GM21447 (cell line): ENCODE results near the gene NTMT1.
"Not testable (repeated sequence)": the region's sequence is repeated elsewhere in the genome, so short reads cannot be mapped to it uniquely, and the experiment has no call there.

ENCODE experiments used
- ATAC-seq: cut with Tn5 transposase; IDR thresholded peaks from one replicate; pipeline ENCODE4 v1.9.1; 2021; ENCODE audit not compliant: unreplicated experiment

Gene NTMT1, protein sequence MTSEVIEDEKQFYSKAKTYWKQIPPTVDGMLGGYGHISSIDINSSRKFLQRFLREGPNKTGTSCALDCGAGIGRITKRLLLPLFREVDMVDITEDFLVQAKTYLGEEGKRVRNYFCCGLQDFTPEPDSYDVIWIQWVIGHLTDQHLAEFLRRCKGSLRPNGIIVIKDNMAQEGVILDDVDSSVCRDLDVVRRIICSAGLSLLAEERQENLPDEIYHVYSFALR

DNA sequence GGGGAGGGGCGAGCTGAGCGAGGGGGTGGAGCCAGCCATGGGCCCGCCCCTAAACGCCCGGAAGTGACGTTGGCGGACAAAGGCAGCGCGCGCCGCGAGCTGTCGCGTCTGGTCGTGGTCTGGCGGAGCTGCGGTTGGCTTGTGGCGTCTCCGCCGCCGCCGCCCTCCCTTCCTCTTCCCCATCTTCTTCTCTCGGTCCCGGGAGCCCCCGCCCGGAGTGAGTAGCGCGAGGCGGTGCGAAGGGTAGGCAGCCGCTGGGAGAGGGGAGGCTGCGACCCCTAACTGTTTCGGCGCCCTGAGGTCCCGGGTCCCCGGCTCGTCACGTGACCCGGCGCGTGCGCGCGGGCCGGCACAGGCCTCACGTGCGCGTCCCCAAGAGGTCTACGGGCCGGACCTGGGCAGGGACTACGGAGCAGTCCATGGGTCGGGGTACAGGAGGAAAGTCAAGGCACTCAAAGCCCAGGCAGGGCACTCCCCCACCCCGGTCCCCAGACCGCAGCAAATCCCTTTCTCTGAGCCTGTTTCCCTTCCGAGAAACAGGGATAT lies at the start of gene NTMT1:
NTMT1 (plus strand) TSS at position 85 of the 546 bp plus-strand sequence. CDS start 6,541 bp downstream, outside the sequence.
- peak; percentile 64 for ATAC-seq

DNA sequence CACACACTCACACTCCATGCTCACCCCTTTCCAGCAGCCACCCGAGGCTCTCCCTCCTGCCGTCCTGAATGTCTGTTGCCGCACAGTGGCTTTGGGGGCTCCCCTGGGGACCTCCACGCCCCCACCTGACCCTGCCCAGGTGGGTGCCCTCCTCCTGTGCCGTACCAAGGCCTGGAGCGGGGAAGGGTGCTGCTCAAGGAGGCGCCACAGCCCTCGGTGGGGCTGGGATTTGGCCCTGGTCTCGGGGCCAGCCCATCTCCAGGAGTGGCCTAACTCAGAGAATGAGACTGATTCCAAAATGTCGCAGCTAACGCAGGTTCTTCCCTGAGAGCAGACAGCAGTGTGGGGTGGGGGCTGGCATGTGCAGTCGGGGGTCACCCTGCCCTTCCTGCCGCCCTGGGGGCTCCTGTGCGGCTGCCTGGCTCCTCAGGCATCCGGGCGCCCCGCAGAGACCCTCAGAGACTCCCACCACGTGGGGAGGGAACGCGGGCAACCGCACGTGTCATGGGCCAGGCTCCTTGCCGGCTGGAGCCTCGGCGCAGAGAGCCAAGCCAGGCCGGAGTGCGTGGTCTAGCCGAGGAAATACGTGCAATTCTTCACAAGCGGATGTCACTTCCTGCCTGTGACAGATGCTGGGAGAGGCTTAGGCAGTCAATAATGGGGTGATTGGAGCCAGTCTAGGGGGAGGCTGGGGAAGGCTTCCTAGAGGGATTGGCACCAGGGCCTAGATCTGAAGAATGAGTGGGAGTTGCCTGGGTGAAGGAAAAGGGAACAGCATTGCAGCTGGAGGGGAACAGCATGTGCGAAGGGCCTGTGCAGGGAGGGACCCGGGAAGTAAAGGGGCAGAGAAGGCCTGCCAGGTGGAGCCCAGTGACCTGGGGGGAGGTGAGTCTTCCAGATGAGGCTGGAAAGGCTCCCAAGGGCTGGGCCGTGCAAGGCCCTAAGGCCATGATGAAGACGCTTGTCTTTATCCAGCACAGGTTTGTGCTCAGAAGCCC lies 49.1 kb upstream of the NTMT1 start:
- no peak for ATAC-seq

DNA sequence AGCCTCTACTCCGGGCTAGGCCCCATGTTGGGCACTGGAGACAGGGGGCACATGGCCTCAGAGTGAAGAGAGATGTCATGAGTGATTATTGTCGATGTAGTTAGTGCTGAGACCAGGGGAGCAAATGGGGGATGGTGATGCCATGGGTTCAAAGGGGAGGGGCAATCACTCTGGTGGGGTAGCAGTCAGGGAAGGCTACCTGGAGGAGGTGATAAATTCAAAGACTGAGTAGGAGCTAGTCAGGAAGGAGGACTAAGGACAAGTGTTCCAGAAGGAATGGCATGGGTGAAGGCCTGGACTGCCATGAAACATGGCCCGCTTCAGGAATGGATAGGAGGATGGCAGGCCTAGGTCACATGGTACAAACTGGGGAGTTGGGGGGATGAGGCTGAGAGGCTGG lies 46.7 kb upstream of the NTMT1 start:
- no peak for ATAC-seq

DNA sequence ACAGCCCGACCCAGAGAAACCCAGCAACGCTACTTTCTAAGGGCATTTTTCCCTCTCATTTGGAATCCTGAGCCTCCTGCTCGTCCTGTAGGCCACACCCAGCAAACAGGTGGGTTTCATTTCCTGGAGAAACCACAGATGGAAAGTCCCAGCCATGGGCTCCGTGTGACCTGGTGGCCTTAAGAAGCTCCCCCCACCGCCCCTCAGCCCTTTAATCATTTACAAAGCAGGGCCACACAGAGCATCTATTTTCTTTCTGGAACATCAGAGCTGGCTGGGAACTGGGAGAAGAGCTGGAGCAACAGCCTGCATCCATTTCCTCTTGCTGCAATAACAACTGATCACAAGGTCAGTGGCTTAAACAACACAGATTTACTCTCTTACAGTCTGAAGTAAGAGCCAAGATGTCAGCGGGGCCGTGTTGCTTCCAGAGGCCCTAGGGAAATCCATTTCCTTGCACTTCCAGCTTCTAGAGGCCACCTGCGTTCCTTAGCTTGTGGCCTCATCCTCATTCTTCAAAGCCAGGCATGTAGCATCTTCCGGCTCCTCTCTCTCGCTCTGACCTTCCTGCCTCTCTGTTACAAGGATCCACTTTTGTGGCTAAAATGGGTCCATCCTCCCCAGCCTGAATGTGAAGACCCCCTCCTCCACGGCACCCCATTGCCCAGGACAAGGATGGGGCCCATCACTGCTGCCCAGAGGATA lies 45.6 kb upstream of the NTMT1 start:
- ATAC-seq = no peak

DNA sequence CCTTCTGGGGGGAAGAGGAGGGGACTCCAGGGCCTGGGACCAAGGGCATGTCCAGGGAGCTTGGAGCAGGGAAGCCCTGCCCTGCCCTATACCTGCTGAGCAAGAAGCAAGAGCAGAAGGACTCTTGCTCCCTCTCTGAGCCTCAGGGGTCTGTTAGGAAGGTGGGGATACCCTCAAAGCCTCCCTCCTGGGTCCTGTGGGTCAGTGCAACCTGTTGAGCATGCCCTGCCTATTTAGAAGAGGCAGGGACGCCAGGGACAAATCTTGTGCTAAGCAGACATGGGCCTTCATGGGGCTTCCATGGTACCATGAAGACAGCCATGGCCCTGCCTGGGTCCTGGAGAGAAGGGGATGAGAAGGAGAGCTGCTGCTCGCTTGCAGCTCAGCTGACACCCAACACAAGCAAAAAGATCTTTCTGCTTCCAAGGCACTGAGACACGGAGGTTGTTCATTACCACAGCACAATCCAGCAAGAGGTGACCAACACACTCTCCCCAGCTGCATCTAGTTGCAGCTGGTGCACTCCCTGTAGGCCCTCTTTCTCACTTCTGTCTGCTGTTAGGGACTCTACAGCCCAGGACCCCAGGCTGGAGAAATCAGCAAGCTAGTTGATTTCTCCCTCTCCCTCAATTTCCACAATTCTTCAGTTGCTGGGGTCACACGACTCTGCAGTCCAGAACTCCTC lies 44.3 kb upstream of the NTMT1 start:
- no peak for ATAC-seq

DNA sequence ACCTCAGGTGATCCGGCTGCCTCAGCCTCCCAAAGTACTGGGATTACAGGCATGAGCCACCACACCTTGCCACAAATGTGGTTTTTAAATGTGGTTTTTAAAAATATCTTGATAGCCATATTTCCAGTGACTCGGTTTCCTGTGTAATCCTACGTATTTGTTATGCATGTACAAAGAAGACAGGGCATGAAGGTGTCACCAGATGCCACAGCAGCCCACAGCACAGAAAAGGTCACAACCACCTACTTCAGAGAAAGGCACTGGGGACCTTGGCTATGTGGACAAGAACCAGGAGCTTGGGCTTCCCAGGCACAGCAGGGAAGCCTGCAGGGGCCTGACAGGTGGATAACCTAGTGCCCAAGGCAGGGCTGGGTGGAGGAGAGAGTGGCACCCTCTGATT lies 43.1 kb upstream of the NTMT1 start:
- ATAC-seq = no peak

DNA sequence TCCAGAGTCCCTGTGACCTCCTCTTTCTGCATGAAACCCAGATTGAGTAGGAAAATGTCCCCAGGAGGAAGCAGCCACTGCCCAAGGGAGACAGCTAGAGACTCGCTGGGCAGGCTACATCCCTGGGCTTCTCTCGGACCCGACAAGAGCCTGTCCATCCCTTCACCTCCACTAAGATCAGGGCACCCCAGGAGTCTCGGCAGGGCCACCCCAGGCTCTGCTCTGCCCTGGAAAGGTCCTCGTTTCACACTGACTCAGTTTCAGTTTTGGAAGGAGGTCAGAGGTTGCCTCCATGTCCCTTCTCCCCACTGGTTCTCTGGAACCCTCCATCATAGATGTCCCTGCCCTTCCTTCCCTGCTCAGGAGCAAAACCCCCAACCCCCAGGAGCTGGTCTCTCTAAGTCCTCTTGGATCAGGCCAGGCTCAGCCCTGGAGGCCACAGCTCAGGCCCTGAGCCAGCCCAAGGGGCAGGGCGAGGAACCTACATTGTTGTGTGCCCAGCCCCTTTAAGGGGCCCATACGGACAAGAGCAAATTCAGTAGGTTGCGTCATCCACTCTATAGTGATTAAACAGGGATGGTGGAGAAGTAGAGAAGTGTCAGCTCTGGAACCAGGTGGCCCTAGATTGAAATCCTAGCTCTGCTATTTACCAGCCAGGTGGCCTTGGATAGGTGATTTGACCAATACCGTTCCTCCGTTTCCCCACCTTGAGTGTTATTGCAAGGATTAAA lies 42.5 kb upstream of the NTMT1 start:
- ATAC-seq = no peak

DNA sequence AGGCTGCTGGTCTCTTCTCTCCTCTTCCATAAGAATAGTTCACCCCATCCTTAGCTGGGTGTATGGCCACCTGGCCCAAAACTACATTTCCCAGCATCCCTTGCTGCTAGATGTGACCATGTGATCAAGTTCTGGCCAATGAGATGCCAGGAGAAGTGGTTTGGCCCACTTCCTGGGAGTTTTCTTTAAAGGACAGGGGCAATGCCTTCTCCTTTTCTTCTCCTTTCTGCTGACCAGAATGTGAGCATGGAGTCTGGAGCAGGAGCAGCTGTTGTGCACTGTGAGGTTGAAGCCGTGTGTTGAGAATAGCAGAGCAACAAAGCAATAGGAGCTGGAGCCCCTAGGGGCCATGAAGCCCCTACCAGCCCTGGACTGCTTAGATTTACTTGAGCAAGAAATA lies 41.8 kb upstream of the NTMT1 start:
- no peak for ATAC-seq

DNA sequence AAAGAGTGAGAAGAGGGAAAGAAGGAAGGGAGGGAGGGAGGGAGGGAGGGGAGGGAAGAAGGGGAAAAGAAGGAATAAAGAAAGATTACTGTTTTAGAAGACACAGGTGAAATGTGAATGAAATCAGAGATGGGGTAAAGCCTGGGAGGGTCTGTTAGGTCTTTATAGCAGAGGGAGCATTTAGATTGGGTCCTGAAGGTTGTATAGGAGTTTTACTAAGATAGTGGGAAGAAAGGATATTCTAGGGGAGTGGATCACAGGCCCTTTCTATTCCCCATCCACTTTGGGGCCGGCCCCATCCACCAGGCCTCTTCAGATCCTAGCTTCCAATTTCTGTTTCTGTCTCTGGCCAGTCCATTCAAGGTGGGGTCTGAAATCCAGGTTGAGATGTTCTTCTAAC lies 40.6 kb upstream of the NTMT1 start:
- ATAC-seq = no peak

DNA sequence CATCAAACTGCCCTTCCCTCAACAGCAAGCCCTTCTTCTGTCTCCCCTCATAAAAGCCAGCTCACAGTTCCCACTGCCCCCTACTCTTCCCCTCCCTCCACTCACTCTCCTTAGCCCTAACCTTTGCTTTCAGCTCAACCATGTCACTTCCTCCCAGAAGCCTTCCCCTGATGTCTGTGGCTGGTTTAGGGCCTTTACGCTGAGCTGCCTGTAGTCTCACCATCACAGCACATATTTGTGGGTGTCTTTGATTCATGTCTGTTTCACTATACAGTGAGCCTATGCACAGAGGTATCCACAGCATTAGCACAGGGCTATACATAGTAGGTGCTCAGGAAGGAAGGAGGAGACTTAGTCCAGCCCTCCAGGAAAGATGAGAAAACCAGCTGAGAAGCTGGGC lies 39.7 kb upstream of the NTMT1 start:
- ATAC-seq = no peak

DNA sequence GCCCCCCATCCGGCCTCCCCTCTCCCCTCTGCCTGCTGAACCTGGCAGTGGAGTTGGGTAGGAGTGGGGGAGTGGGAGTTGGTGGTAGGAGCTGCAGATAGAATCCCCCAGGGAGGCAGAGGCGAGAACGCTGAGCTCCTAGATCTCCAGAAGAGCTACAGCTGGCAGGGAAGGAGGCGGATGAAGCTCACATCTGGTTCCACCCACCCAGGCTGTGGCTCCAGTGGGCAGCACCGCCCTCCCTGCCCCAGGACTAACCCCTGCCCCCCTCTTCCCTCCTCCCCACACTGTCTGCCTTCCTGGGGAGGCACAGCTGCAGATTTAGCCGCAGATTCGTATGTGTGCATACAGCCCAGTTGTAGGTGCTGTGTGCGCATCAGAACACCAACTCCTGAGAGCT lies 39.3 kb upstream of the NTMT1 start:
- no peak for ATAC-seq

DNA sequence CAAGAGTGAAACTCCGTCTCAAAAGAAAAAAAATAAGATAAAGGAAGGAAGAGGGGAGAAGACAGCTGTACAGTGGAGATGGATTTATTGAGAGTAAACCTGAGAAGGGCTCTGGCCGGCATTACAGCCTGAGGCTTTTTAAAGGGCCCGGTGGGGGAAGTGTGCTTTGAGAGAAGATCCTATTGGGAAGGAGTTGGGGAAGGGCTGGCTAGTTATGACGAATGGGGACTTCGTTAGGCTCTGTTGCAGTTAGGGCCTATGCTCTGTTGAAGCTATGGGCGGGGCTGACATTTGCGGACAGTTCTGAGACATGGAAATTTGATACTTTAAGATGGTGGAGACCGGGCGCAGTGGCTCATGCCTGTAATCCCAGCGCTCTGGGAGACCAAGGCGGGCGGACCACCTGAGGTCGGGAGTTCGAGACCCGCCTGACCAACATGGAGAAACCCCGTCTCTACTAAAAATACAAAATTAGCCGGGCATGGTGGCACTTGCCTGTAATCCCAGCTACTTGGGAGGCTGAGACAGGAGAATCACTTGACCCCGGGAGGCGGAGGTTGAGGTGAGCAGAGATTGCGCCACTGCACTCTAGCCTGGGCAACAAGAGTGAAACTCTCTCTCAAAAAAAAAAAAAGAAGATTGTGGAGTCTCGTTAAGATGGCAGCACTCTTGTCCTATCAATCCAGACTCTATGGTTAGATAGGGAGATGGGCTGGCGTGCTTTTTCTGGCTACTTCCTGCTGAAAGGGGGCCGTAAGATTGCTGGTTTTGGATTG lies 38.3 kb upstream of the NTMT1 start:
- no peak for ATAC-seq

DNA sequence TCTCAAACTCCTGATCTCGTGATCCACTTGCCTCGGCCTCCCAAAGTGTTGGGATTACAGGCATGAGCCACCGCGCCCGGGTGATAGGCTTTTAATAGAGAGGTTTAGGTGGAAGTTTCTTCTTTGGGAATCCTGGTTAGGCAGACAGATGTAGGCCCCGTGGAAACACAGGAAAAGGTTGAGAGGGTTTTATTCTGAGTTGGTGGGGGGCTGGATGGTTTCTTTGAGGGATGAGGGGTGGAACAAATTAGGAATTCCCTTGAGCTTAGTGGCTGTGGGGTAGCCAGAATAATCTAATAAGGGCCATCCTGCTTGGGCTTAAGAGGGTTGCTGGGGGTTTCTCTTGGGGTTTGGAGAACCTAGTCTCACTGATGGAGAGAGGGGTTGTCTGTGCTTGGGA lies 35.5 kb upstream of the NTMT1 start:
- ATAC-seq = no peak

DNA sequence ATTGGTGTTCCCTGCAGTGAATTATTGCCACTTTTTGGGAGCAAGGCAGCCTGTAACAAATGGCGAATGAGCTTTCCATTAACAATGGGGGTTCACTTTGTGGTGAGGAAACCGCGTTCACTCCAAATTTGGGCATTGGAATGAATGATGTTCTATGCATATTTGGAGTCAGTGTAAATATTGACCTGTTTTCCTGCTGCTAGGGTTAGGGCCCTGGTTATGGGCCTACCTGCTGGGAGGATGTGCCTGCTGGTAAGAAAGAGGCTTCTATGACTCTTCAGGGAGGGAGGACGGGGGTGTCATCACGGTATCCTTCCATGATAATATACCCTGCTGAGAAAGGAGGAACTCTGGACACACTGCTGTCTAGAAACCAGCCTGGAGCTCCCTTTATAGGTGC lies 34.0 kb upstream of the NTMT1 start:
- ATAC-seq = no peak

DNA sequence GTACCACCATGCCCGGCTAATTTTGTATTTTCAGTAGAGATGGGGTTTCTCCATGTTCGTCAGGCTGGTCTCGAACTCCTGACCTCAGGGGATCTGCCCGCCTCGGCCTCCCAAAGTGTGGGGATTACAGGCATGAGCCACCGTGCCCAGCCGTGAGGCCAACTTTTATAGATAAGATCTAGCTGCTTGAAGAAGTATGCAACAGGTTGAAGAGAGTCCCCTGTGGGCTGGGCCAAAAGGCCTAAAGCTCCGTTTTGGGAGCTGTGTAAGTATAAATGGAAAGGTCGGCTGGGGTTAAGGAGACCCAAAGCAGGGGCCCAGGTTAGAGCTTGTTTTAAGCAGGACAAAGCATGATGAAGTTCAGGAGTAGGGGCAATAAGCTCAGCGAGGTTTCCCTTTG lies 33.2 kb upstream of the NTMT1 start:
- not testable (repeated sequence) for ATAC-seq

DNA sequence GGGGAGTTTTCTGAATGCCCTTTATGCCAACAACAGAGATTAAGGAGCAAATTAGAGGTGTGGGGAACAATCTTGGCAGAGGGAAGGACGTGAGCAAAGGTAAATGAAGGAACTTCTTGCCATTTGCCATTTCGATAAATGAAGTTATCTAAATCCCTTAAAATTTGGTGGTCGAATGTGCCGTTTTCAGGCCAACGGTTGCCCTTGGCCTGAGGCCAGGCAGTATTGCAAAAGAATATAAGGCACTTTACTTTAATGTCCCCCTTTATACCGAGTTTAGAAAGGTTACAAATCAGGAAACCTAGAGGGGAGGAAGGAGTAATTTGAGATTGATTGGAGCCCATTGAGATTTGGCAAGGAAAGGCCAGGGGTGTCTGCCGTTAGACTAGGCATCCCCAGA lies 31.3 kb upstream of the NTMT1 start:
- ATAC-seq = no peak

DNA sequence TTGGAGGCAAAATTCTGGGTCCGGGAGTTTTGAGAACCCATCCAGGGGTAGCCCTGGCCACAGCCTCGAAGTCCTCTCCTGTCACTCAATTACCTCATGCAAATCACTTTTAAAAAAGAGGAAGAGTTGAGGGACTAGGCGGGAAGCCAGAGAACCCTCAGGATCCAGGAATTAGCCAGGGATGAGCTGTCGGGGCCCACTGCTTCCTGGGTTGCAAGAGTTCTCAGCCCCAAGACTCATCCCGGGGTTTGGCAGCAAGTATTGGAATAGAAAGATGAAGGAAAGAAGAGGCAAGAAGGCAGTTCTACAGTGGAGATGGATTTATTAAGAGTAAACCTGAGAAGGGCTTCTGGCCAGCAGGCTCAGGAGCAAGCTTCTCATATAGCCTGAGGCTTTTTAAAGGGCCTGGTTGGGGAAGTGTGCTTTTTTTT lies 30.6 kb upstream of the NTMT1 start:
- ATAC-seq = no peak

DNA sequence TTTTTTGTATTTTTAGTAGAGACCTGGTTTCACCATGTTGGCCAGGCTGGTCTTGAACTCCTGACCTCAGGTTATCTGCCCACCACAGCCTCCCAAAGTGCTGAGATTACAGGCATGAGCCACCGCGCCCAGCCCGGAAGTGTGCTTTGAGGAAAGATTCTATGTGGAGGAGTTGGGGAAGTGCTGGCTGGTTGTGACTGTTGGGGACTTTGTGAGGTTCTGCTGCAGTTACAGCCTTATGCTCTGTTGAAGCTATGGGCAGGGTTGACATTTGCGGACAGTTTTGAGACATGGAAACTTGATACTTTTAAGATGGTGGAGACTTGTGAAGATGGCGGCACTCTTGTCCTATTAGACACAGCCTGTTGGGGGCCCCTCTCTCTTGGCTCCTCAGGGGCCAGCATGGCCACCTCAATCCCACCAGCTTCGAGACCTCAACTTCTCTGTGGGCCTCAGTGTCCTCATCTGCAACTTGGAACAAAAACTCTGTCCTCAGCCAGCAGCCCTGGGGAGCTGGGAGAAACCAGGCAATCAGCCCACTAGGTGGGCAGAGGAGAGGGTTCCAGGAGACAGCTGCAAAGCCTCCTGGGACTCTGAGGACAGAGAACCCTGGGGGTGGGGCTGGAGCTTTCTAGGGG lies 29.9 kb upstream of the NTMT1 start:
- ATAC-seq = no peak
